GM18951 (cell line): Measurements from ENCODE around the gene SLC52A1.
"Not testable (repeated sequence)": the region's sequence is repeated elsewhere in the genome, so short reads cannot be mapped to it uniquely, and the experiment has no call there.

Experiments
- POLR2A ChIP-seq: IDR thresholded peaks from 4 replicates; pipeline ENCODE4 v1.6.1; 2011; ENCODE audit warnings: mild to moderate bottlenecking; ENCODE audit not compliant: insufficient read length, insufficient read depth; ENCODE audit errors: extremely low read depth
- in situ Hi-C: fragments of 300-500 bp; cut with MboI; formaldehyde crosslinking; loops from one replicate; pipeline ENCODE4 v1.12.0; 2022; ENCODE audit warnings: low sequenced_read_pairs, mixed read lengths, inconsistent platforms; ENCODE audit not compliant: unreplicated experiment

Gene SLC52A1

DNA sequence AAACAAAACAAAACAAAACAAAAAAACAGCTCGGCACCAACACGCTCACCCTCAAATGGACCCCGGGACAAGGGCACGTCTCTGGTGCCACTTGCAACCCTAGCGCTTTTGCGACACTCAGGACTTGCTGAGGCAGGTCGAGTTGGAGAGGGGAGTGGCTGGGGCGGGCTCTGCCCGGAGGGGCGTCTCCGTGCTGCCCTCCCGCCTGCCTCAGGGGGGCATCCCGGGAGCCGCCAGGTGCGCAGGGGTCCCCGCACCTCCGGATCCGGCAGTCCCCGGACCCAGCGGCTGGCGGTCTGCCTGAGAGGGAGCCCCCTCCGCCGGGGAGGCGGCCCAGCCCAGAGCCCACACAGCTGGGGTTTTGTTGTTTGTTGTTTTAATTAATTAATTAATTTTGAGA, at the start of gene SLC52A1:
TSS of gene SLC52A1 (minus strand) at position 112 of the 400 bp plus-strand sequence. CDS start 820 bp downstream, outside the sequence.
- no peak for TF ChIP-seq POLR2A
- in situ Hi-C loops: no loop called here

GRCh38 chr17:5080591-5080990, 45.4 kb upstream of the SLC52A1 start:
- no peak for TF ChIP-seq POLR2A
- in situ Hi-C loops: no loop called here

GRCh38 chr17:5078106-5079028, 43.1 kb upstream of the SLC52A1 start, which contains the start of gene ZFP3:
TSS of gene ZFP3 (plus strand) at chr17:5078467. CDS start at chr17:5091505, 13,038 bp downstream.
- in situ Hi-C loops: no loop called here

GRCh38 chr17:5077781-5078105, 42.5 kb upstream of the SLC52A1 start:
- TF ChIP-seq POLR2A: no peak
- in situ Hi-C loops: no loop called here

More at GRCh38 chr17:5078106-5079028, 43.1 kb upstream of the SLC52A1 start, which contains the start of gene ZFP3:
- peak; percentile 83 for TF ChIP-seq POLR2A

- in situ Hi-C loops: not testable (repeated sequence)
These were observed 42.0 kb upstream of the SLC52A1 start for GRCh38 chr17:5077275-5077674.

GRCh38 chr17:5075472-5075871, 40.2 kb upstream of the SLC52A1 start:
- in situ Hi-C loops: not testable (repeated sequence)

GRCh38 chr17:5069724-5070123, 34.5 kb upstream of the SLC52A1 start:
- in situ Hi-C loops: no loop called here
- TF ChIP-seq POLR2A: no peak

DNA sequence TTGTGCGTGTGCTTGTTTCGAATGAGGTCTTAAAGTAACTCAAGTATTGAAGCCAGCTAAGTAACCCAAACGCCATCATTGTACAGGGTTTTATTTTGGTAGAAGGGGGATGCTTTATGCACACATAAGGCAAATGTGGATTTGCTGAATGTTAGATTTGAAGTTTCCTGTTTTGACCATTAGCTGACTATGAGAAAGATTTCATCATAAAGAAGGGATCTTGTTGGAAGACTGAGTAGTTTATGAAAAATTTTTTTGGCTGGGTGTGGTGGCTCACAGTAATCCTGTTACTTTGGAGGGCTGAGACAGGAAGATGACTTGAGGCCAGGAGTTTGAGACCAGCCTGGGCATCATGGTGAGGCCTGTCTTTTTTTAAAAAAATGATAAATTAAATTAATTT, 33.0 kb upstream of the SLC52A1 start:
- no peak for TF ChIP-seq POLR2A
- in situ Hi-C loops: no loop called here

GRCh38 chr17:5065227-5065744, 30.1 kb upstream of the SLC52A1 start:
- TF ChIP-seq POLR2A: no peak
- in situ Hi-C loops: no loop called here

- in situ Hi-C loops: no loop called here
- no peak for TF ChIP-seq POLR2A
These were observed 20.3 kb upstream of the SLC52A1 start for GRCh38 chr17:5055543-5055942.

GRCh38 chr17:5050278-5050677, 15.1 kb upstream of the SLC52A1 start:
- in situ Hi-C loops: no loop called here
- TF ChIP-seq POLR2A: no peak

DNA sequence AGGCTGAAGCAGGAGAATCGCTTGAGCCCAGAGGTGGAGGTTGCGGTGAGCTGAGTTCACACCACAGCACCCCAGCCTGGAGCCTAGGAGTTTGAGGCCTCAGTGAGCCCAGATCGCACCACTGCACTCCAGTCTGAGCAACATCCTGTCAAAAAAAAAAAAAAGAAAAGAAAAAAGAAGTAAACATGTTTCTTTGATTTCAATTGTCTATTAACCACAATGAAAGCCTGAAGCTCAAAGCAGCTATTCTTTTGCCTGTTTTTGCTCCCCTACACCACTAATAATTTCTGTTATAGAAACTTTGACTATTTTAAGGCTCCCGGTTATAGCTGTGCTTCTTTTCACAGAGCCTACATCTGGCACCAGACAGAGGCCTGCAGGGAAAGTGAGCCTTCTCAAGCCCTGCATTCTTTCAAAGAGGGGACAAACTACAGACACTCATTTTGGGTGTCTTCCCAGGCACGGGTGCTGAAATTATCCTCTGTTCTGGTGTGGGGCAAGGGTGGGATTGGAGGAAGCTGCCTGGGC, 14.2 kb upstream of the SLC52A1 start:
- in situ Hi-C loops: no loop called here
- TF ChIP-seq POLR2A: no peak

GRCh38 chr17:5047446-5047845, 12.2 kb upstream of the SLC52A1 start:
- TF ChIP-seq POLR2A: no peak

DNA sequence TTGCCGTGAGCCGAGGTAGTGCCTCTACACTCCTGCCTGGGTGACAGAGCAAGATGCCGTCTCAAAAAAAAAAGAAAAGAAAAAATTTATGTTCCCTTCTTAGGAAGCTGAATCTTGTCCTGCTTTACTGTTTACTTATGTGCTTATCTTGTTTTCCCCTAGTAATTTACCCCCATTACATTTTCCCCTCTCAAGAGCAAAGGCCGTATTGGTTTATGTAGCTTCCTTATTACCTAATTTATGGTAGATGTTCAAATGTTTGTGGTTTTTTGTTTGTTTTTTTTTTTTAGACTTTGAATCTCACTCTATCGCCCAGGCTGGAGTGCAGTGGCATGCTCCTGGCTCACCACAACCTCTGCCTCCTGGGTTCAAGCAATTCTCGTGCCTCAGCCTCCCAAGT, 10.3 kb upstream of the SLC52A1 start:
- in situ Hi-C loops: no loop called here
- no peak for TF ChIP-seq POLR2A

More at GRCh38 chr17:5047446-5047845, 12.2 kb upstream of the SLC52A1 start:
- in situ Hi-C loops: no loop called here
